HT-29 (cell line): ENCODE measurements around the gene RHOBTB1. TPM values are rescaled to one million over a fixed set of nuclear protein-coding genes. Genes with fewer than 3 reads are reported as not detected.
A peak's percentile ranks its signal among the peaks of the same experiment; 100 is the strongest.
"Not testable (repeated sequence)": the region's sequence is repeated elsewhere in the genome, so short reads cannot be mapped to it uniquely, and the experiment has no call there.

Experiments used
- DNase-seq: peaks from one replicate; pipeline ENCODE4 v3.0.0-alpha.2; 2015; ENCODE audit warnings: low spot score
- total RNA-seq: library from RNA; depleted of rRNA; stranded (reverse); fragments of >200 nt; shearing (Covaris generic); gene quantifications from 2 replicates; pipeline ENCODE4 v1.2.3, GENCODE V29; 2014

RHOBTB1 gene
- total RNA-seq, 1 experiment from 2014 or later = 1.3 TPM

- DNase-seq = not testable (repeated sequence)
These were observed 37.2 kb downstream of the RHOBTB1 start for GRCh38 chr10:60906825-60907224.

GRCh38 chr10:60906411-60906810 lies 37.6 kb downstream of the RHOBTB1 start:
- DNase-seq = no peak

- DNase-seq = no peak
These were observed 38.4 kb downstream of the RHOBTB1 start for GRCh38 chr10:60905580-60905979.

- no peak for DNase-seq
These were observed 40.9 kb downstream of the RHOBTB1 start for GRCh38 chr10:60903096-60903495.

GRCh38 chr10:60901561-60902235 lies 42.3 kb downstream of the RHOBTB1 start:
- DNase-seq = no peak

GRCh38 chr10:60899266-60899665 lies 44.7 kb downstream of the RHOBTB1 start:
- DNase-seq = no peak

GRCh38 chr10:60898321-60898720 lies 45.7 kb downstream of the RHOBTB1 start:
- no peak for DNase-seq

GRCh38 chr10:60896810-60897209 lies 47.2 kb downstream of the RHOBTB1 start:
- no peak for DNase-seq

- DNase-seq = no peak
These were observed 48.0 kb downstream of the RHOBTB1 start for GRCh38 chr10:60896033-60896432.

GRCh38 chr10:60894786-60895185 lies 49.2 kb downstream of the RHOBTB1 start:
- DNase-seq = peak; percentile 15

GRCh38 chr10:60893231-60893630 lies 50.8 kb downstream of the RHOBTB1 start:
- peak; percentile 8 for DNase-seq

GRCh38 chr10:60892571-60892970 lies 51.4 kb downstream of the RHOBTB1 start:
- no peak for DNase-seq

- no peak for DNase-seq
These were observed 53.2 kb downstream of the RHOBTB1 start for GRCh38 chr10:60890811-60891210.

- DNase-seq = peak; percentile 55
These were observed 60.8 kb downstream of the RHOBTB1 start for GRCh38 chr10:60883187-60883586.

GRCh38 chr10:60878224-60878623 lies 65.8 kb downstream of the RHOBTB1 start:
- no peak for DNase-seq

GRCh38 chr10:60877777-60878120 lies 66.2 kb downstream of the RHOBTB1 start:
- no peak for DNase-seq

- DNase-seq = no peak
These were observed 66.8 kb downstream of the RHOBTB1 start for GRCh38 chr10:60877061-60877776.

- no peak for DNase-seq
These were observed 70.2 kb downstream of the RHOBTB1 start for GRCh38 chr10:60873758-60874157.

GRCh38 chr10:60872451-60872850 lies 71.5 kb downstream of the RHOBTB1 start:
- no peak for DNase-seq

GRCh38 chr10:60871215-60871614 lies 72.8 kb downstream of the RHOBTB1 start:
- no peak for DNase-seq

- no peak for DNase-seq
These were observed 73.2 kb downstream of the RHOBTB1 start for GRCh38 chr10:60870803-60871202.

GRCh38 chr10:60870416-60870728 lies 73.6 kb downstream of the RHOBTB1 start:
- peak; percentile 32 for DNase-seq

GRCh38 chr10:60869652-60870415 lies 74.2 kb downstream of the RHOBTB1 start:
- no peak for DNase-seq
